ENCODE results near the gene DCAF8.

DCAF8 gene

GRCh38 chr1:160192234-160192633 lies 70.1 kb downstream of the DCAF8 start:
- H3K4me1 ChIP-seq (ENCODE audit: insufficient read depth, low read length, severe bottlenecking), result peaks cover 6% of the 10 kb centered on the region
- no peak overlapping the region for H3K4me3 ChIP-seq (ENCODE audit: low read depth, low read length, poor library complexity, severe bottlenecking)
- no peaks in the 10 kb centered on the region for H3K9me3 ChIP-seq (ENCODE audit: low read length)
- no peak for TF ChIP-seq EZH2 (IDR thresholded peaks at IDR 0.05; ENCODE audit: borderline replicate concordance, low read length)
- TF ChIP-seq CTCF (IDR thresholded peaks at IDR 0.05; ENCODE audit: low read length), result no peak
- H3K36me3 ChIP-seq (ENCODE audit: insufficient read depth, low read length), result no peaks in the 10 kb centered on the region
- H3K27ac ChIP-seq (ENCODE audit: low read depth, low read length, poor library complexity, severe bottlenecking), result no peak overlapping the region
- no peaks in the 10 kb centered on the region for H4K20me1 ChIP-seq (ENCODE audit: insufficient read depth, low read length)
- no peak overlapping the region for H2AFZ ChIP-seq (ENCODE audit: low read length)
- no peaks in the 10 kb centered on the region for H3K9me2 ChIP-seq (ENCODE audit: low read depth, low read length)
- H3K79me2 ChIP-seq (ENCODE audit: insufficient read depth, low read length), result no peaks in the 10 kb centered on the region
- no peaks in the 10 kb centered on the region for H3F3A ChIP-seq (ENCODE audit: insufficient read depth, low read length)
- H3K4me2 ChIP-seq (ENCODE audit: low read length), result no peak overlapping the region
- no peaks in the 10 kb centered on the region for H3K27me3 ChIP-seq (ENCODE audit: insufficient read depth, low read length)
- no peak overlapping the region for H3K9ac ChIP-seq (ENCODE audit: low read length)

GRCh38 chr1:160191756-160192155 lies 70.6 kb downstream of the DCAF8 start:
- Histone ChIP-seq H3K27ac (ENCODE audit: low read depth, low read length, poor library complexity, severe bottlenecking) (no peak overlapping the region), H3F3A (ENCODE audit: insufficient read depth, low read length) (no peaks in the 10 kb centered on the region), H3K27me3 (ENCODE audit: insufficient read depth, low read length) (no peaks in the 10 kb centered on the region), H3K9me3 (ENCODE audit: low read length) (no peaks in the 10 kb centered on the region), H3K4me1 (ENCODE audit: insufficient read depth, low read length, severe bottlenecking) (peaks cover 6% of the 10 kb centered on the region), H2AFZ (ENCODE audit: low read length) (no peak overlapping the region), H3K4me2 (ENCODE audit: low read length) (no peak overlapping the region), H3K9ac (ENCODE audit: low read length) (no peak overlapping the region), H4K20me1 (ENCODE audit: insufficient read depth, low read length) (no peaks in the 10 kb centered on the region), H3K79me2 (ENCODE audit: insufficient read depth, low read length) (no peaks in the 10 kb centered on the region), H3K9me2 (ENCODE audit: low read depth, low read length) (no peaks in the 10 kb centered on the region), H3K36me3 (ENCODE audit: insufficient read depth, low read length) (no peaks in the 10 kb centered on the region), H3K4me3 (ENCODE audit: low read depth, low read length, poor library complexity, severe bottlenecking) (no peak overlapping the region)
- TF ChIP-seq CTCF (IDR thresholded peaks at IDR 0.05; ENCODE audit: low read length), result no peak

- Histone ChIP-seq H2AFZ (ENCODE audit: low read length) (no peak within 1 kb of the TSS), H3K9ac (ENCODE audit: low read length) (no peak within 1 kb of the TSS), H3K79me2 (ENCODE audit: insufficient read depth, low read length) (no peaks in the 10 kb centered on the region), H3K27me3 (ENCODE audit: insufficient read depth, low read length) (no peaks in the 10 kb centered on the region), H3K4me1 (ENCODE audit: insufficient read depth, low read length, severe bottlenecking) (peaks cover 6% of the 10 kb centered on the region), H3F3A (ENCODE audit: insufficient read depth, low read length) (no peaks in the 10 kb centered on the region), H4K20me1 (ENCODE audit: insufficient read depth, low read length) (no peaks in the 10 kb centered on the region), H3K9me2 (ENCODE audit: low read depth, low read length) (no peaks in the 10 kb centered on the region), H3K27ac (ENCODE audit: low read depth, low read length, poor library complexity, severe bottlenecking) (no peak within 1 kb of the TSS), H3K9me3 (ENCODE audit: low read length) (no peaks in the 10 kb centered on the region), H3K4me2 (ENCODE audit: low read length) (no peak within 1 kb of the TSS), H3K4me3 (ENCODE audit: low read depth, low read length, poor library complexity, severe bottlenecking) (no peak within 1 kb of the TSS), H3K36me3 (ENCODE audit: insufficient read depth, low read length) (no peaks in the 10 kb centered on the region)
- TF ChIP-seq CTCF (IDR thresholded peaks at IDR 0.05; ENCODE audit: low read length) (no peak), EZH2 (IDR thresholded peaks at IDR 0.05; ENCODE audit: borderline replicate concordance, low read length) (no peak)
Measured at GRCh38 chr1:160189649-160190625, 72.4 kb downstream of the DCAF8 start, which contains the start of gene CASQ1. TSS of gene CASQ1 (plus strand) at chr1:160190575. CDS start at chr1:160190752, 177 bp downstream.
